Activated CD4-positive, alpha-beta T cell treated with anti-CD3 and anti-CD28 coated beads, Interleukin-2, amount 10 ng/mL, durations not matched to agents 24 days and 14 days (primary cell): ENCODE results near the gene ARMCX2. TPM values are rescaled to one million over a fixed set of nuclear protein-coding genes. Genes with fewer than 3 reads are reported as not detected.
"Not testable (repeated sequence)": the region's sequence is repeated elsewhere in the genome, so short reads cannot be mapped to it uniquely, and the experiment has no call there.

Experiments used
- DNase-seq: peaks from one replicate; pipeline ENCODE4 v3.0.0; 2022
- H3K27ac Mint-ChIP-seq: one replicate; pipeline ENCODE4 v1.8.0; 2022; ENCODE audit warnings: mild to moderate bottlenecking, mixed read lengths
- H3K27me3 Mint-ChIP-seq: one replicate; pipeline ENCODE4 v1.8.0; 2022; ENCODE audit warnings: mixed read lengths
- H3K36me3 Mint-ChIP-seq: one replicate; pipeline ENCODE4 v1.8.0; 2022; ENCODE audit warnings: low read depth, mild to moderate bottlenecking, mixed read lengths
- H3K4me1 Mint-ChIP-seq: one replicate; pipeline ENCODE4 v1.8.0; 2021; ENCODE audit warnings: mixed read lengths
- H3K4me3 Mint-ChIP-seq: one replicate; pipeline ENCODE4 v1.8.0; 2022; ENCODE audit warnings: mild to moderate bottlenecking, moderate library complexity, mixed read lengths
- H3K9me3 Mint-ChIP-seq: one replicate; pipeline ENCODE4 v1.8.0; 2021; ENCODE audit warnings: mixed read lengths
- intact Hi-C: fragments of 100-400 bp; cut with micrococcal nuclease; formaldehyde crosslinking; loops from one replicate; pipeline ENCODE4 v1.15.1; 2023
- total RNA-seq: library from RNA; stranded (reverse); gene quantifications from 2 replicates; pipeline ENCODE4 v1.2.3, GENCODE V29; 2022

ARMCX2 gene
- total RNA-seq, 1 donor from 2014 or later: 5.6 TPM

GRCh38 chrX:101647716-101648115 lies 11.9 kb downstream of the ARMCX2 start:
- DNase-seq, H3K4me3 Mint-ChIP-seq, H3K4me1 Mint-ChIP-seq, H3K36me3 Mint-ChIP-seq, H3K27ac Mint-ChIP-seq, H3K9me3 Mint-ChIP-seq, H3K27me3 Mint-ChIP-seq, intact Hi-C loops: not testable (repeated sequence)

GRCh38 chrX:101642093-101642492 lies 17.6 kb downstream of the ARMCX2 start:
- DNase-seq: no peak
- Mint-ChIP-seq H3K4me1 (no peaks in the 10 kb centered on the region), H3K27ac (no peak overlapping the region), H3K9me3 (no peaks in the 10 kb centered on the region), H3K27me3 (no peaks in the 10 kb centered on the region), H3K4me3 (no peak overlapping the region), H3K36me3 (no peaks in the 10 kb centered on the region)
- intact Hi-C loops: no loop called here

GRCh38 chrX:101639583-101639982 lies 20.1 kb downstream of the ARMCX2 start:
- Mint-ChIP-seq H3K27ac (no peak overlapping the region), H3K27me3 (no peaks in the 10 kb centered on the region)
- intact Hi-C loops: no loop called here

GRCh38 chrX:101619364-101619763 lies 40.3 kb downstream of the ARMCX2 start:
- Mint-ChIP-seq H3K4me1 (peaks cover 36% of the 10 kb centered on the region), H3K27ac (peak overlapping the region; percentile 25), H3K36me3 (peaks cover 21% of the 10 kb centered on the region), H3K27me3 (no peaks in the 10 kb centered on the region), H3K4me3 (peak overlapping the region; percentile 45), H3K9me3 (no peaks in the 10 kb centered on the region)
- intact Hi-C loops: loop anchor here (5.0 kb wide), 1 partner anchor 178 kb away; no protein-coding TSS in a partner anchor
- DNase-seq: no peak

More at GRCh38 chrX:101639583-101639982, 20.1 kb downstream of the ARMCX2 start:
- no peaks in the 10 kb centered on the region for H3K9me3 Mint-ChIP-seq
- no peaks in the 10 kb centered on the region for H3K4me1 Mint-ChIP-seq
- H3K4me3 Mint-ChIP-seq: no peak overlapping the region
- H3K36me3 Mint-ChIP-seq: no peaks in the 10 kb centered on the region
- no peak for DNase-seq

GRCh38 chrX:101617211-101618191 lies 42.1 kb downstream of the ARMCX2 start, which contains the start of gene ARMCX6:
Gene ARMCX6 (minus strand): TSS chrX:101618000. CDS start chrX:101616620, 1,380 bp downstream.
- H3K27me3 Mint-ChIP-seq: no peaks in the 10 kb centered on the region
- H3K9me3 Mint-ChIP-seq: no peaks in the 10 kb centered on the region
- peaks cover 29% of the 10 kb centered on the region for H3K4me1 Mint-ChIP-seq
- intact Hi-C loops: loop anchor here (5.0 kb wide), 1 partner anchor 180 kb away; no protein-coding TSS in a partner anchor
- H3K27ac Mint-ChIP-seq: peak within 1 kb of the TSS; percentile 91
- H3K4me3 Mint-ChIP-seq: peak within 1 kb of the TSS; percentile 92
- peaks cover 7% of the 10 kb centered on the region for H3K36me3 Mint-ChIP-seq
- peak; percentile 90 for DNase-seq

- intact Hi-C loops: no loop called here
- H3K4me3 Mint-ChIP-seq: no peak overlapping the region
- H3K27me3 Mint-ChIP-seq: peaks cover 18% of the 10 kb centered on the region
- H3K27ac Mint-ChIP-seq: no peak overlapping the region
- no peaks in the 10 kb centered on the region for H3K4me1 Mint-ChIP-seq
- H3K36me3 Mint-ChIP-seq: no peaks in the 10 kb centered on the region
- no peak for DNase-seq
- H3K9me3 Mint-ChIP-seq: no peaks in the 10 kb centered on the region
Observed at GRCh38 chrX:101605728-101606127, 53.9 kb downstream of the ARMCX2 start.

Other genes with a start within 250 kb of the ARMCX2 start
- 3.1 and 4.2 TPM in 2 replicates for gene ARMCX4, start 174.4 kb downstream of the ARMCX2 start, total RNA-seq
- gene ARMCX1, start 109.3 kb downstream of the ARMCX2 start, total RNA-seq: 0.14 and 0.17 TPM in 2 replicates
- gene ARMCX6, start 41.9 kb downstream of the ARMCX2 start, total RNA-seq: 75.5 and 77.1 TPM in 2 replicates
- 69.6 and 72.5 TPM in 2 replicates for gene ARMCX3, start 36.7 kb downstream of the ARMCX2 start, total RNA-seq